ENCODE data around the gene ATP6V1E1. TPM values are rescaled to one million over a fixed set of nuclear protein-coding genes. Genes with fewer than 3 reads are reported as not detected.

Gene ATP6V1E1
- total and polyA plus RNA-seq, 9 of the 15 experiments (the other 6 are each of a cell fraction or from before 2014, with no cell fraction given) = 122 to 249 (median 179) TPM

DNA sequence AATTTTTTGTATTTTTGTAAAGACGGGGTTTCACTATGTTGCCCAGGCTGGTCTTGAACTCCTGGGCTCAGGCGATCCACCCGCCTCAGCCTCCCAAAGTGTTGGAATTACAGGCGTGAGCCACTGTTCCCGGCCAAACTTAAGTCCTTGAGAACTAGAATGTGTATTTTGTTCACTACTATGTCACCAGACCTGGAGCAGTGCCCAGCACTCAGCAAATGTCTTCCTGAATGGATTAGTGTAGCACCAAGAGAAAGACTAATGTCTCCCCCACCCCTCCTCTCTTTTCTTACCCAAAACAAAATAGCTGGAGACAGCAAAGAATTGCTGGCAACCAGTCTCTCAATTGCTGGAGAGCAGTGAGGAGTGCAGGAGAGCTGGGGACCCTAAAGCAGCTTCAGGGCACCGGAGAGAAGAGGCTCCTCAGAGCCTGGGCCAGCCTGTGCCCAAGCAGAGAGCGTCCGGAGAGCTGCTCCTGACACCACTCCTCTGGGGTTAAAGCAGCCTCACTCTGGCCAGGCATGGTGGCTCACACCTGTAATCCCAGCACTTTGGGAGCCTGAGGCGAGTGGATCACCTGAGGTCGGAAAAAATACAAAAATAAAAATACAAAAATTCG, 50.3 kb downstream of the ATP6V1E1 start:
- intact Hi-C loops (cut with micrococcal nuclease) = no loop called here
- TF ChIP-seq NFIC (IDR thresholded peaks at IDR 0.05) = peak; percentile 24; the same call in 1 of the 2 replicates
- TF ChIP-seq, protein P1, sequence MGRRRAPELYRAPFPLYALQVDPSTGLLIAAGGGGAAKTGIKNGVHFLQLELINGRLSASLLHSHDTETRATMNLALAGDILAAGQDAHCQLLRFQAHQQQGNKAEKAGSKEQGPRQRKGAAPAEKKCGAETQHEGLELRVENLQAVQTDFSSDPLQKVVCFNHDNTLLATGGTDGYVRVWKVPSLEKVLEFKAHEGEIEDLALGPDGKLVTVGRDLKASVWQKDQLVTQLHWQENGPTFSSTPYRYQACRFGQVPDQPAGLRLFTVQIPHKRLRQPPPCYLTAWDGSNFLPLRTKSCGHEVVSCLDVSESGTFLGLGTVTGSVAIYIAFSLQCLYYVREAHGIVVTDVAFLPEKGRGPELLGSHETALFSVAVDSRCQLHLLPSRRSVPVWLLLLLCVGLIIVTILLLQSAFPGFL (CRISPR knock-in tag; IDR thresholded peaks at IDR 0.05) = no peak
- Histone ChIP-seq H3K4me1 (replicated peaks in 1 of 2; ENCODE audit: control insufficient read depth in 2 of 2, insufficient read depth in 2 of 2, low read length in 2 of 2) (peaks cover 9 to 24% of the 10 kb centered on the region in 2 experiments; a peak in 4 of 5 replicates), H2AFZ (ENCODE audit: low read depth, low read length) (no peak overlapping the region), H3K36me3 (ENCODE audit: control insufficient read depth, insufficient read depth, low read length) (no peaks in the 10 kb centered on the region), H3K4me2 (ENCODE audit: insufficient read depth, low read length) (no peak overlapping the region), H3K9me3 (replicated peaks; ENCODE audit: control insufficient read depth, insufficient read depth, low read depth, low read length) (no peaks in the 10 kb centered on the region), H3K9ac (ENCODE audit: insufficient read depth in 1 of 2, low read depth in 2 of 2, low read length in 2 of 2) (no peak overlapping the region), H4K20me1 (replicated peaks; ENCODE audit: control insufficient read depth, insufficient read depth, low read length) (0 out of 2 replicates have a peak, but pooled peaks cover 4% of the 10 kb centered on the region), H3K4me3 (no peak overlapping the region), H3K27ac (ENCODE audit: extremely low read depth, low read depth, low read length) (no peak overlapping the region), H3K27me3 (ENCODE audit: control insufficient read depth in 2 of 2, insufficient read depth in 2 of 2, low read length in 2 of 2) (peaks cover 8 to 38% of the 10 kb centered on the region in 2 experiments), H3K9me1 (ENCODE audit: control insufficient read depth, insufficient read depth, low read length) (no peaks in the 10 kb centered on the region), H3K79me2 (ENCODE audit: control insufficient read depth, insufficient read depth, low read length) (no peaks in the 10 kb centered on the region)
- POLR2A ChIA-PET = interaction anchor here (0.7 to 3.3 kb wide), 6 partner anchors 8 to 33 kb away, joined by 3 to 15 read pairs (median 4); partner anchors contain the start of gene SLC25A18
- DNase-seq (ENCODE audit: extremely low read depth in 1 of 4, low spot score in 3 of 4) (no peak), FAIRE-seq (peak; percentile 26), ATAC-seq (no peak; the same call in 2 of the 3 replicates)
- no TSS peak for BruUV-seq (replicated peaks)
- WGBS (ENCODE audit: insufficient coverage, low coverage, missing lambda C conversion rate) = 40% methylated on average over 11 of the region's 11 CpGs
- in situ Hi-C loops (cut with MboI) = no loop called here
- CTCF ChIA-PET (ENCODE audit: low intra/inter-chr PET ratio) = no interaction called here

DNA sequence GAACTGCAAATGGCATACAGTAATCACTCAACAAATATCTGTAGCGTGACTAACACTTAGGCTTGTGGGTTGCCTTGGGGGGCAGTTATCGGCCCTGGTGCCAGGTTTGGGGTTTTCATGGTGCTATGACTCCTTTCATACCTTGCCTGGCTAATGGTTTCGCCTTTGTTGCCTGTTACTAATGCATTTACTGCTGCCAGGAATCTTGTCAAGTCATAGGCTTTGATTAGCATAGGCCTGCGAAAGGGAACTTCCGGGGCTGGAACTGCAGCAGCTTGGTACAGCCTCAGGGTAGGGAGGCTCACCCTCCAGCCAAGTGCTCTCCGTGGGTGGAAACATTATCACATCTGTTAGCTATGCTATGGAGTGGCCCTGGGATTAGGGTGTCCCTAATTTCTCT, 52.1 kb downstream of the ATP6V1E1 start:
- intact Hi-C loops (cut with micrococcal nuclease) = no loop called here
- H3K27me3 ChIP-seq (ENCODE audit: control insufficient read depth in 2 of 2, insufficient read depth in 2 of 2, low read length in 2 of 2) = peaks cover 18 to 32% of the 10 kb centered on the region in 2 experiments
- no peaks in the 10 kb centered on the region for H3K9me3 ChIP-seq (replicated peaks; ENCODE audit: control insufficient read depth, insufficient read depth, low read depth, low read length)
- H2AFZ ChIP-seq (ENCODE audit: low read depth, low read length) = peak overlapping the region; percentile 54
- H3K27ac ChIP-seq (ENCODE audit: extremely low read depth, low read depth, low read length) = no peak overlapping the region
- CTCF ChIA-PET (ENCODE audit: low intra/inter-chr PET ratio) = no interaction called here
- FAIRE-seq (peak; percentile 73), ATAC-seq (peak; percentile 65), DNase-seq (ENCODE audit: extremely low read depth in 1 of 4, low spot score in 3 of 4) (peak in 2 of 4 experiments; percentile 31 to 32)
- H3K9ac ChIP-seq (ENCODE audit: insufficient read depth in 1 of 2, low read depth in 2 of 2, low read length in 2 of 2) = no peak overlapping the region
- no peak overlapping the region for H3K4me2 ChIP-seq (ENCODE audit: insufficient read depth, low read length)
- no peaks in the 10 kb centered on the region for H3K36me3 ChIP-seq (ENCODE audit: control insufficient read depth, insufficient read depth, low read length)
- no TSS peak for BruUV-seq (replicated peaks)
- H3K4me1 ChIP-seq (replicated peaks in 1 of 2; ENCODE audit: control insufficient read depth in 2 of 2, insufficient read depth in 2 of 2, low read length in 2 of 2) = peaks cover 9 to 20% of the 10 kb centered on the region in 2 experiments; a peak in 4 of 5 replicates
- H3K79me2 ChIP-seq (ENCODE audit: control insufficient read depth, insufficient read depth, low read length) = no peaks in the 10 kb centered on the region
- 0 out of 2 replicates have a peak, but pooled peaks cover 8% of the 10 kb centered on the region for H4K20me1 ChIP-seq (replicated peaks; ENCODE audit: control insufficient read depth, insufficient read depth, low read length)
- 39% methylated on average over 6 of the region's 6 CpGs for WGBS (ENCODE audit: insufficient coverage, low coverage, missing lambda C conversion rate)
- POLR2A ChIA-PET = interaction anchor here (1.5 kb wide), 1 partner anchor 15 kb away, joined by 6 read pairs; no protein-coding TSS in a partner anchor
- no peaks in the 10 kb centered on the region for H3K9me1 ChIP-seq (ENCODE audit: control insufficient read depth, insufficient read depth, low read length)
- H3K4me3 ChIP-seq = no peak overlapping the region
- in situ Hi-C loops (cut with MboI) = no loop called here
- peak; percentile 50 for TF ChIP-seq MAFG (tag; conservative IDR thresholded peaks at IDR 0.05)
- TF ChIP-seq NFE2 (IDR thresholded peaks at IDR 0.05; ENCODE audit: low read depth) = peak; percentile 73
- no peak for TF ChIP-seq HLTF (IDR thresholded peaks at IDR 0.05)
- TF ChIP-seq, protein P2, sequence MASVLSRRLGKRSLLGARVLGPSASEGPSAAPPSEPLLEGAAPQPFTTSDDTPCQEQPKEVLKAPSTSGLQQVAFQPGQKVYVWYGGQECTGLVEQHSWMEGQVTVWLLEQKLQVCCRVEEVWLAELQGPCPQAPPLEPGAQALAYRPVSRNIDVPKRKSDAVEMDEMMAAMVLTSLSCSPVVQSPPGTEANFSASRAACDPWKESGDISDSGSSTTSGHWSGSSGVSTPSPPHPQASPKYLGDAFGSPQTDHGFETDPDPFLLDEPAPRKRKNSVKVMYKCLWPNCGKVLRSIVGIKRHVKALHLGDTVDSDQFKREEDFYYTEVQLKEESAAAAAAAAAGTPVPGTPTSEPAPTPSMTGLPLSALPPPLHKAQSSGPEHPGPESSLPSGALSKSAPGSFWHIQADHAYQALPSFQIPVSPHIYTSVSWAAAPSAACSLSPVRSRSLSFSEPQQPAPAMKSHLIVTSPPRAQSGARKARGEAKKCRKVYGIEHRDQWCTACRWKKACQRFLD (CRISPR knock-in tag; IDR thresholded peaks at IDR 0.05) = no peak
- TF ChIP-seq, protein P3, sequence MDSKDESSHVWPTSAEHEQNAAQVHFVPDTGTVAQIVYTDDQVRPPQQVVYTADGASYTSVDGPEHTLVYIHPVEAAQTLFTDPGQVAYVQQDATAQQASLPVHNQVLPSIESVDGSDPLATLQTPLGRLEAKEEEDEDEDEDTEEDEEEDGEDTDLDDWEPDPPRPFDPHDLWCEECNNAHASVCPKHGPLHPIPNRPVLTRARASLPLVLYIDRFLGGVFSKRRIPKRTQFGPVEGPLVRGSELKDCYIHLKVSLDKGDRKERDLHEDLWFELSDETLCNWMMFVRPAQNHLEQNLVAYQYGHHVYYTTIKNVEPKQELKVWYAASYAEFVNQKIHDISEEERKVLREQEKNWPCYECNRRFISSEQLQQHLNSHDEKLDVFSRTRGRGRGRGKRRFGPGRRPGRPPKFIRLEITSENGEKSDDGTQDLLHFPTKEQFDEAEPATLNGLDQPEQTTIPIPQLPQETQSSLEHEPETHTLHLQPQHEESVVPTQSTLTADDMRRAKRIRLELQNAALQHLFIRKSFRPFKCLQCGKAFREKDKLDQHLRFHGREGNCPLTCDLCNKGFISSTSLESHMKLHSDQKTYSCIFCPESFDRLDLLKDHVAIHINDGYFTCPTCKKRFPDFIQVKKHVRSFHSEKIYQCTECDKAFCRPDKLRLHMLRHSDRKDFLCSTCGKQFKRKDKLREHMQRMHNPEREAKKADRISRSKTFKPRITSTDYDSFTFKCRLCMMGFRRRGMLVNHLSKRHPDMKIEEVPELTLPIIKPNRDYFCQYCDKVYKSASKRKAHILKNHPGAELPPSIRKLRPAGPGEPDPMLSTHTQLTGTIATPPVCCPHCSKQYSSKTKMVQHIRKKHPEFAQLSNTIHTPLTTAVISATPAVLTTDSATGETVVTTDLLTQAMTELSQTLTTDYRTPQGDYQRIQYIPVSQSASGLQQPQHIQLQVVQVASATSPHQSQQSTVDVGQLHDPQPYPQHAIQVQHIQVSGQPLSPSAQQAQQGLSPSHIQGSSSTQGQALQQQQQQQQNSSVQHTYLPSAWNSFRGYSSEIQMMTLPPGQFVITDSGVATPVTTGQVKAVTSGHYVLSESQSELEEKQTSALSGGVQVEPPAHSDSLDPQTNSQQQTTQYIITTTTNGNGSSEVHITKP (IDR thresholded peaks at IDR 0.05; ENCODE audit: partially characterized antibody) = peak; percentile 67
